Lung (tissue), 16 donors: Measurements from ENCODE around the gene FLG. TPM values are rescaled to one million over a fixed set of nuclear protein-coding genes. Genes with fewer than 3 reads are reported as not detected.

Experiments used
- ATAC-seq: fragments of 200-7000 bp; cut with Tn5 transposase; one replicate; pipeline ENCODE4 v1.9.1; 2020; ENCODE audit warnings: moderate number of reproducible peaks; ENCODE audit not compliant: insufficient read depth, low FRiP score
- DNase-seq, 3 donors: peaks; one replicate each; pipeline ENCODE4 v3.0.0-alpha.2; 2013 to 2017
- H3K27ac ChIP-seq, 2 donors: one replicate each; pipeline ENCODE4 v1.5.1; 2013; ENCODE audit warnings: mild to moderate bottlenecking in 2 of 2, moderate library complexity in 2 of 2, control low read depth in 1 of 2, inconsistent platforms in 1 of 2, low read depth in 1 of 2, low read length in 1 of 2
- H3K27me3 ChIP-seq, 3 donors: one replicate each; pipeline ENCODE4 v1.5.1; 2013; ENCODE audit warnings: low read length in 2 of 3; ENCODE audit not compliant: control insufficient read depth in 3 of 3, insufficient read depth in 3 of 3
- H3K36me3 ChIP-seq, 4 donors: one replicate each; pipeline ENCODE4 v1.5.1; 2013; ENCODE audit warnings: low read length in 4 of 4, mild to moderate bottlenecking in 1 of 4, moderate library complexity in 1 of 4; ENCODE audit not compliant: control insufficient read depth in 4 of 4, insufficient read depth in 4 of 4
- H3K4me1 ChIP-seq, 5 donors: one replicate each; pipeline ENCODE4 v1.5.1; 2013; ENCODE audit warnings: low read length in 5 of 5, mild to moderate bottlenecking in 2 of 5, moderate library complexity in 1 of 5; ENCODE audit not compliant: control insufficient read depth in 5 of 5, insufficient read depth in 5 of 5
- H3K4me3 ChIP-seq: one replicate; pipeline ENCODE4 v1.5.1; 2013; ENCODE audit warnings: mild to moderate bottlenecking, control low read depth, moderate library complexity
- H3K9ac ChIP-seq, 2 donors: one replicate each; pipeline ENCODE4 v1.5.1; 2013; ENCODE audit warnings: low read length in 2 of 2, control low read depth in 1 of 2; ENCODE audit not compliant: insufficient read depth in 1 of 2
- H3K9me3 ChIP-seq, 4 donors: one replicate each; pipeline ENCODE4 v1.5.1; 2013; ENCODE audit warnings: low read length in 3 of 4, mild to moderate bottlenecking in 1 of 4, moderate library complexity in 1 of 4; ENCODE audit not compliant: control insufficient read depth in 4 of 4, insufficient read depth in 3 of 4
- WGBS, 2 donors: extraction: QIAGEN DNeasy Blood & Tissue Kit; methylation state at CpG; one replicate each; pipeline ENCODE4 v1.1.7; 2013; 5-methylcytosine and 5-hydroxymethylcytosine counted together
- long read RNA-seq, 5 donors: transcript quantifications; one replicate each; lab custom pipeline, GENCODE V29; 2026
- polyA plus RNA-seq, 2 donors: library from polyadenylated mRNA; stranded (reverse); fragments of 200-250 nt; gene quantifications; one replicate each; pipeline ENCODE4 v1.2.1, GENCODE V29; 2013
- total RNA-seq, 2 donors: library from RNA; depleted of rRNA in 1 of 2; stranded (reverse); fragments of >200 nt in 1 of 2; gene quantifications; one replicate each; pipeline ENCODE4 v1.2.1, GENCODE V29; 2014 to 2021
- TF ChIP-seq, protein P1 (sequence below): IDR thresholded peaks from 2 replicates; pipeline ENCODE4 v1.5.1; 2012; ENCODE audit warnings: mild to moderate bottlenecking; ENCODE audit errors: control extremely low read depth, extremely low read depth
- donor health status: control.
- donor health status: control.
- donor health status: Bipolar disorder and iron deficiency.
- donor health status: healthy.
- donor health status: DM: yes; HTN: yes; CAD: no.

FLG gene
- not detected for total RNA-seq
- under 1 TPM in 1 of 2 donors, not detected in 1; 0.02 TPM for polyA plus RNA-seq
- long read RNA-seq, donor 1: 0 reads
- long read RNA-seq, donor 2: 0 reads
- long read RNA-seq, donor 3: 0 reads
- long read RNA-seq, donor 4: 0 reads
- long read RNA-seq, donor 5: 0 reads

DNA sequence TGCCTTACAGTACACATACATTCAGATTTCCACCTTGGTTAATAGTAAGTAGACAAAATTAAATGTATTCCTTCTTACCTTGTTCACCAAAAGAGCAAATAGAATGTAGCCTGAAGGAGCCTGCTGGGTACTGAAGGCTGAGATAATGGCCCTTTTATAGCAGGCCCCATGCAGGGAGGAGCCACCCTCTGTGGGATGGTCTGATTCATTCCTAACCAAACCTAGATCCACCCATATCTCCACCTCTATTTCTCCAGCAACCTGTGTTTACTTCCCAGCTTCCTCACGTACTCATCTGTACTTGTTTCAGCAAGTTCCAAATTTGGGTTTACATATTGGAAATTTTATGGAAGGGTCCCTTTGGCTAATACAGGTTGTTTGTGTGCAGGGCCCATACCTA, at the start of gene FLG:
TSS of gene FLG (minus strand) at position 129 of the 400 bp plus-strand sequence. CDS start 9,783 bp downstream, outside the sequence.
- H3K36me3 ChIP-seq: no peaks in the 10 kb centered on the region
- H3K4me3 ChIP-seq: no peak within 1 kb of the TSS
- no peak within 1 kb of the TSS for H3K27ac ChIP-seq
- no peak for DNase-seq
- no peaks in the 10 kb centered on the region for H3K4me1 ChIP-seq
- 78 to 88% methylated on average over 1 of the region's 1 CpG for WGBS, 2 donors
- no peaks in the 10 kb centered on the region for H3K9me3 ChIP-seq
- no peak within 1 kb of the TSS for H3K9ac ChIP-seq
- TF ChIP-seq, protein P1, sequence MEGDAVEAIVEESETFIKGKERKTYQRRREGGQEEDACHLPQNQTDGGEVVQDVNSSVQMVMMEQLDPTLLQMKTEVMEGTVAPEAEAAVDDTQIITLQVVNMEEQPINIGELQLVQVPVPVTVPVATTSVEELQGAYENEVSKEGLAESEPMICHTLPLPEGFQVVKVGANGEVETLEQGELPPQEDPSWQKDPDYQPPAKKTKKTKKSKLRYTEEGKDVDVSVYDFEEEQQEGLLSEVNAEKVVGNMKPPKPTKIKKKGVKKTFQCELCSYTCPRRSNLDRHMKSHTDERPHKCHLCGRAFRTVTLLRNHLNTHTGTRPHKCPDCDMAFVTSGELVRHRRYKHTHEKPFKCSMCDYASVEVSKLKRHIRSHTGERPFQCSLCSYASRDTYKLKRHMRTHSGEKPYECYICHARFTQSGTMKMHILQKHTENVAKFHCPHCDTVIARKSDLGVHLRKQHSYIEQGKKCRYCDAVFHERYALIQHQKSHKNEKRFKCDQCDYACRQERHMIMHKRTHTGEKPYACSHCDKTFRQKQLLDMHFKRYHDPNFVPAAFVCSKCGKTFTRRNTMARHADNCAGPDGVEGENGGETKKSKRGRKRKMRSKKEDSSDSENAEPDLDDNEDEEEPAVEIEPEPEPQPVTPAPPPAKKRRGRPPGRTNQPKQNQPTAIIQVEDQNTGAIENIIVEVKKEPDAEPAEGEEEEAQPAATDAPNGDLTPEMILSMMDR: no peak
- ATAC-seq: no peak
- H3K27me3 ChIP-seq: no peaks in the 10 kb centered on the region

DNA sequence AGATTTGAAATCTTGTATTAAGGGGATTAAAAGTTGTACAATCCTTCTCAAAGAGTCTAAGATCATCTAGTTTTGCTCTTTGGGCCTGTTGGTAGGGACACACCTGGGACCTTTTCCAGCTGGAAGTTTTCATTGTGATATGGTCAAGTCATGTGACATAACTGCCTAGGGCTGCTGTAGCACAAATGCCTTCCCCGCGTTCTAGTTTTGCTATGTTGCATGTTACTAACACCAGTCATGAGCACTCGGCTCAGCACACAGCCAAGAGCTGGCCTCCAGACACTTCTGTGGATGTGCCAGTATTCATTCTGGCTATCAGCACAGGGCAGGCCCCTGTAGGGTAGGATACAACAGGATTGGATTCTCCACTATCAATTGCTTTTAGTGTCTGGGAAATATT, 49.4 kb upstream of the FLG start:
- H3K9me3 ChIP-seq: no peaks in the 10 kb centered on the region
- WGBS, 2 donors: 75 to 76% methylated on average over 3 of the region's 3 CpGs
- no peaks in the 10 kb centered on the region for H3K36me3 ChIP-seq

DNA sequence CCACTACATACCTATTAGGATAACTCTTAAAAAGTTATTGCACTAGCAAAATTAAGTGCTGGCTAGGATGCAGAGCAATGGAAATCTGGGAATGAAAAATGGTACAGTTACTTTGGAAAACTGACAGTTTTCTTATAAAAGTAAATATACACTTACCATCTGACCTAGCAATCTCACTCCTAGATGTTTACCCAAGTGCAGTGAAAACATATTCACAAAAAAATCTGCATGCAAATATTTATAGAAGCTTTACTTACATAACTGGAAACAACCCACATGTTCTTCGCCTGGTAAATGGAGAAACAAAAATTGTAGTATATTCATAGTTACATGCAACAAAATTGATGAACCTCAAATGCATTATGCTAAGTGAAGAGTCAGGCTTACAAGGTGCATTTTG, 47.6 kb upstream of the FLG start:
- ATAC-seq: no peak
- 73 to 80% methylated on average over 1 of the region's 1 CpG for WGBS, 2 donors

More for the DNA sequence above, 49.4 kb upstream of the FLG start:
- no peak overlapping the region for H3K4me3 ChIP-seq
- DNase-seq (no peak), ATAC-seq (no peak)
- TF ChIP-seq, protein P1: no peak
- no peak overlapping the region for H3K27ac ChIP-seq
- H3K27me3 ChIP-seq: peaks cover 0 to 2% (median 0%) of the 10 kb centered on the region in 3 donors
- H3K9ac ChIP-seq: no peak overlapping the region
- H3K4me1 ChIP-seq: peaks cover 0 to 5% (median 0%) of the 10 kb centered on the region in 5 donors

More for the DNA sequence above, 47.6 kb upstream of the FLG start:
- no peak overlapping the region for H3K9ac ChIP-seq
- no peaks in the 10 kb centered on the region for H3K36me3 ChIP-seq
- DNase-seq: no peak
- peaks cover 0 to 5% (median 0%) of the 10 kb centered on the region in 5 donors for H3K4me1 ChIP-seq
- H3K4me3 ChIP-seq: no peak overlapping the region
- TF ChIP-seq, protein P1: no peak
- H3K27ac ChIP-seq: no peak overlapping the region
- peaks cover 0 to 2% (median 0%) of the 10 kb centered on the region in 3 donors for H3K27me3 ChIP-seq
- peaks cover 0 to 3% (median 3%) of the 10 kb centered on the region in 4 donors for H3K9me3 ChIP-seq
